ENCODE measurements around the gene NBL1.

NBL1 gene

GRCh38 chr1:19676438-19676922 lies 32.4 kb downstream of the NBL1 start:
- peak; percentile 19 for DNase-seq

GRCh38 chr1:19678493-19678892 lies 34.4 kb downstream of the NBL1 start:
- DNase-seq, result no peak

- no peak for DNase-seq
These were observed 34.9 kb downstream of the NBL1 start for GRCh38 chr1:19678931-19679453.

- no peak for DNase-seq
These were observed 35.6 kb downstream of the NBL1 start for GRCh38 chr1:19679691-19680090.

DNA sequence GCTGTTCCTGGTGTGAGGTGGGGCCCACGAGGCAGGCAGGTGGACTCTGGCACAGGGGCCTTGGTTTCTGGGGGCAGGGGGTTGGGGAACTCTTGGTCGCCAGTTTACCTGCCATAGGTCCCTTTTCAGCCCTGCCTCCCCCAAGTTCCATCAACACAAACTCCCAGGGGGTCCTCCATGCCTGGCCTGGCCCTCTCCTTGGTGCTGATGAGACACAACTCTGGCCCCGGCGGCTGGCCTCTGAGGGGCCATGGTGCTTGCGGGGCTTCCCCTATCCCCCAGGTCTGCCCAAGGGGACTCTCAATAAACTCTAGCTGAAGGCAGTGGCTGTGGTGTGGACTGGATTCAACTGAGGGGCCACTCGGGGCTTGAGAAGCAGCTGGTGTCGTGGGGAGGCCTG lies 36.5 kb downstream of the NBL1 start:
- DNase-seq, result no peak

DNA sequence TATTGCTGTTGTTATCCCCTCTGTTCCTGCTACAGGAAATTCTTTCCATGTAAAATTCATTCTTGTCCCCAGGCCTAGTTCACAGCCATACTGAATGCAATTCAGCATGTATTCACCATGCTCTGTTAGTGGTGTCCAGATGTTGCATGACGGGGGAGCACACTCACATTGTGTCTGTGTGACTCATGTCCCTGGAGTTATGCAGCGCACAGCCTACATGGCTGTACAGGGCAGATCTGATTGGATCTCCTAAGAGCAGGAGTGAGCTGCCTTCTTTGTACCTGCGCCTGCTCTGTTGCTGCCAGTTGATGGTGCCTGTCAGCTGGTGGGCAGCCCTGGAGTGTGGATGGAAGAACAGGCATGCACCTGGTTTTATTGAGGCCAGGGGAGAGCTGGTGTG lies 38.1 kb downstream of the NBL1 start:
- no peak for DNase-seq

DNA sequence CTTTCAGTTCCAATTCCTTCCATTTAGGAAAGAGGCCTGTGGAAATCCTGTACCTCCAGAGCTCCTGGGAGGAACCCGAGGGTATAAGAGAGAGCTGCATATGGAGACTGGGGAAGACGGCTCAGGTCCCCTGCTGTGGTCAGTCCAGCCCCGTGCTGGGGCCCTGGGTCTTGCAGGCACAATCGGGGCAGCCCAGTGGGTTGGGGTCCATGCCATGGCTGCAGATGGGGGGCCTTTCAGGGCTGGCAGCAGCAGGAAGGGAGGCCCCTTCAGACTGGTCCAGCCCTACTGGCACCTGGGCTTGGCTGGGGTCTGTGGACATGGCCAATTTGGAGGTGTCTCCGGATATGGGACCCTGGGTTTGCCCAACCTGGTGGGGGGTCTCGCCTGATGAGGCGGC lies 38.8 kb downstream of the NBL1 start:
- DNase-seq, result no peak

DNA sequence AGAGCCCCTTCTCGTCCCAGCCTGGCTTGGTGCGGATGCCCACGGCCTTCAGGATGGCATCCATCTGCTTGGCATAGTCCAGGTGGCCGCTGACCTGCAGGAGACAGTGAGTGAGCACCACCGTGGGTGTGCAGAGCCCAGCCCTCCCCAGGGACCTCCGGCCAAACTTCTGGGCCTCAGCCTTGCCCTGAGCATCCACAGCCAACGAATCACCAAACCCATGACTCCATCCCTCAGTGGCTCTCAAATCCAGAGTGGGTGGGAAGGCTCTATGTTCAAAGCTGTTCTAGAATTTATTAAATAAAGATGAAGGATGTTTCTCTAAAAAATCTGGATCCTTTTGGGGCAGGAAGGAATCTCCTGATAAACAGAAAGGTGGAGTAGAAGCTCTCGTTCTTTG lies 39.2 kb downstream of the NBL1 start:
- DNase-seq, result no peak

DNA sequence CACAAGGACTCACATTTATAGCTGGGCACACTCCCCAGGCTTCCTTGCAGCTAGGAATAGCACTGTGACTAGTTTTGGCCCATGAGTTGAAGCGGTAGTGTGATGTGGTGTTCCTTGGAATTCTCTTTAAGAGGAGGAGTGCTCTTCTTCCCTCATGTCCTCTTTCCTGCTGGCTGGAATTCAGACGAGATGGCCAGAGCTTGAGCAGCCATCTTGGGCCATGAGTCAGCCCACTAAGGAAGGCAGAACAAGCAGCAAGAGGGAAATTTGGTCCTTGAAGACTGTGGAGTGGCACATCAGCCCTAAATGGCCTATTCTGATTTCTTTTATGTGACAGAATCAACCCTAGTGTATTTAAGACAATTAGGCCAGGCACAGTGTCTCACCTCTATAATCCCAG lies 40.6 kb downstream of the NBL1 start:
- DNase-seq, result no peak

DNA sequence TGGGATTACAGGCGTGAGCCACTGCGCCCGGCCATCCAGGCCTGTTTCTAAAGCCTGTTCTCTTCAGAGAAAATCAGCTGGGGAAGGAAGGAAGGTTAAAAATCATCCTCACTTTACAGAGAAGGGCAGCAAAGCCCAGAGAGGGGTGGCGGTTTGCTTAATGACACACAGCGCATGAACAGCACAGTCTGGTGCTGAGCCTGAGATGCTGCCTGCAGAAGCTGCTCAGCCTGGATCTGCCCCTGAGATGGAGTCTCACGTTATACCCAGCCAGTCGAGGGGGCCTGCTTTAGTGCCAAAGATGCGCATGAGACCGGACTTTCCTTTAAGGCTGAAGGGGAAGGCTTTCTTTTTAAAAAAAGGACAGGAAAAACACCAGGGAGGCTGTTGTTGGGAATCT lies 41.9 kb downstream of the NBL1 start:
- no peak for DNase-seq

DNA sequence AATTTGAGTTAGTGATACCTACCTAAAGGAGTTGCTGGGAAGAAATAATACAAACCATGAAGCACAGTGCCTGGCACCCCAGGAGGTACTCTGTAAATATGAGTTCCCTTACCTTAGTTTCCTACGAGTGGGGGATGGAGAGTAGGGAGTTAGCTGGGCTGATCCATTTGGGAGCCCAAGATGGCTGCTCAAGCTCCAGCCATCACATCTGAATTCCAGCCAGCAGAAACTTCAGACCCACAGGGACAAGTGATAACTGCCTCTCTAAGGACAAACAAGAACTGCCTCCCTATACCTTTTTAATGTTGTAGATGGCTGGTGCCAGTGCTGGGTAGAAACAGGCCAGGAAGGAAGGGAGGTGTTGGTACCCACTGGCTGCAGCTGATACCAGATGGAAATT lies 43.3 kb downstream of the NBL1 start:
- no peak for DNase-seq

GRCh38 chr1:19688041-19688842 lies 44.1 kb downstream of the NBL1 start:
- DNase-seq, result no peak

- no peak for DNase-seq
These were observed 45.1 kb downstream of the NBL1 start for GRCh38 chr1:19689085-19689757.

GRCh38 chr1:19689856-19690255 lies 45.7 kb downstream of the NBL1 start:
- DNase-seq, result no peak

DNA sequence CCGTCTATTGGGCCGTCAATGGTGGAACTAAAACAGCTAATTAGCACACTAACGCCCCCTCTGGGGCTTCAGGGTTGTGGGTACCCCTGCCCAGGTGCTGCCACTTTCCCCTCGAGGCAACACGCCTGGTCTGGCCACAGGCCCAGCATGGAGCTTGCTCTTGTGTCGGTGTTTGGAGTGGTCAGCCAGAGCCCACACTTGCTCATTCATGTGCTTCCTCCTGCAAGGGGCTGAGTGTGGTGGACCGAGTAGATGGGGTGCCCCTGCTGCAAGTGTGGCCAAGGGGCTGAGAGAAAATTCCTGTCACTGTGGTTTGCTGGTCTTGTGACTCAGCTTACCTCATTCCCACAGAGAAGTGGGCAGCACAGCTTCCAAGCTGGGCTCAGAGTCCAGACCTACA lies 46.2 kb downstream of the NBL1 start:
- no peak for DNase-seq

DNA sequence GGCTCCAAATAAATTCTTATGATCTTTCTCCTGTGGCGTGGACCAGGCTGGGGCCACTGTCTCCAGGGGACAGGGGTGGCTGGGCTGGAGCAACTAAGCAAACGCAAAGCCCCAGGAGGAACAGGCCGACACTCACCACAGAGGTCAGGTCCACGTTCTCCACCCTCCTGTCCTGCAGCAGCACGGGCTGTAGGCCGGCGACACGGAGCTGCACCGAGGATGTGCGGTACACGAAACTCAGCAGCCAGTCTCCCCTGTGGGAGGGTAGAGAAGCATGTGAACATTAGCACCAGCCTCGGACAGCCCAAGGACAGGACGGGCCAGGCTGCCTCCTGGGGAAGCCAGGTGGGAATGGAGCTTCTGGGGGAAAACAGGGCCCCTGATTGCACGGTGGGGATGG lies 50.2 kb downstream of the NBL1 start:
- DNase-seq, result no peak

GRCh38 chr1:19695772-19696171 lies 51.7 kb downstream of the NBL1 start:
- DNase-seq, result no peak

GRCh38 chr1:19696820-19697219 lies 52.7 kb downstream of the NBL1 start:
- DNase-seq, result no peak

DNA sequence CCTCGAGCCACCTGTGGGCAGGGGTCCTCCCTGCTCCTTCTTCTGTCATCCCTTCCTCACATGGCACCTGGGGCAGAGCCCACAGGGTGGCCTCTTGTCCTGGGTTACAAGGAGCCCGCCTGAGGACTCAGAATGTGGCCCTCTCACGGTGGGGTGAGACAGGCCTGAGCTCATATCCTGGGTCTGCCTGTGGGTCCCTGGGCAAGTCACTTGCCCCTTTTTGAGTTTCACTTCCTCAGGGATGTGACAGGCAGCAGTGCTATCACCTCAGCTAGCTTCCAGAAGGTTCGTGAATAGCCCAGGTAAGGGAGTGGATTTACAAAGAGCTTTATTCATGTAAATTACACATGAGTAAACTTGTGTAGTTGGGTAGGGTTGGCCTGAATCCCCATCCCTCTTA lies 54.1 kb downstream of the NBL1 start:
- DNase-seq, result no peak

DNA sequence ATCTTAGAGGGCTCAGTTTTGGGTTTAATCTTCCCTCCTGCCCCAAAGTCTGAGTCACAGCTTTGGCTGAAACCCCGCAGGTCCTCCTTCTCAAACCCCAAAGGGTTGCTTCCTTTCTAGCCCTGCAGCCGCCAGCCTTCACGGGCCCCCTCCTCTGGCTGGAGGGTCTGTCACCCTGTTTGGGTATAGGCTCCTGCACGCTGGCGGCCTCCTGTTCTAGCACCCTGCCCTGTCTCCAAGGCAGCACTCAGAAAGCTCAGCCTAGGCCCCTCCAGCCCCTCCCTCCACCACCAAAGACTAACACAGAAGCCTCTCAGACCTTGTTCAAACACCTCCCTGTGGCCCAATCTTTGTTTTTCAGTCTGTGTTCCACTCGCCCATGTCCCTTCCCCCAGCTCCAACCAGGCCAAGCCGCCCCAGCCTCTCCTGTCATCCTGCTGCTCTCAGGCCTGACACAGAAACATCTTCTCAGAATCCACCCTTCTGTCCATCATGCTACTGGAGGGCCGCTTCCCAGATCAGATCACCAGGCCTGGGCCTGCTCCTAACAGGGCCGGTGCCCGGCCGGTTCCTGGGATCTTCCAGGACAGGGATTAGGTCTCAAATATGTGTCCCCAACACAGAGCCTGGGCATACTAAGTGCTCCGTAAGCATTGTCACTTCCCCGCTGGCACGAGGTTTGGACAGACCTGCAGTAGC lies 56.1 kb downstream of the NBL1 start:
- no peak for DNase-seq

DNA sequence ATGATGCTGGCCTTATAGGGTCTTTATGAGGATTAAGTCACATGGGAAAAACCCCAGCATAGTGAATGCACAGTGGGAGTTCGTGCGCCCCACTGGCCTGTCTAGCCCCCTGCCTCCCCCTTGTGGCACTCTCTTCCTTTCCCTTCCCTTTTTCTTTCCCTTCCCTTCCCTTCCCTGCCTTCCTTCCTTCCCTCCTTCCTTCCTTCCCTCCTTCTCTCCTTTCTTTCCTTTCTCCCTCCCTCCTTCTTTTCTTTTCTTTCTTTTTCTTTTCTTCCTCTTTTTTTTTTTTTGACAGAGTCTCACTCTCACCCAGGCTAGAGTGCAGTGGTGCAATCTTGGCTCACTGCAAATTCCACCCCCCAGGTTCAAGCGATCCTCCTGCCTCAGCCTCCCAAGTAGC lies 59.2 kb downstream of the NBL1 start:
- DNase-seq, result no peak

- DNase-seq, result peak; percentile 66
These were observed 60.4 kb downstream of the NBL1 start for GRCh38 chr1:19704247-19705113.

GRCh38 chr1:19705464-19705863 lies 61.4 kb downstream of the NBL1 start:
- no peak for DNase-seq

Data from activated CD4-positive, alpha-beta T cell treated with anti-CD3 and anti-CD28 coated beads, Interleukin-10, Interleukin-2, amounts not matched to agents 100 ng/mL and 50 ng/mL, durations not matched to agents 16 hours and 8 hours (primary cell).